GM18508 (cell line): ENCODE measurements around the gene CPEB4.

ENCODE experiments used
- ATAC-seq: cut with Tn5 transposase; IDR thresholded peaks from one replicate; pipeline ENCODE4 v1.9.1; 2021; ENCODE audit warnings: moderate number of reproducible peaks; ENCODE audit not compliant: insufficient read depth, unreplicated experiment

Gene CPEB4

GRCh38 chr5:173887610-173888472, at the start of gene CPEB4:
Gene CPEB4, plus strand, starts transcription at chr5:173888349. Its CDS starts 1,385 bp downstream, at chr5:173889734.
- ATAC-seq = peak; percentile 72

GRCh38 chr5:173839117-173839713, 48.9 kb upstream of the CPEB4 start:
- no peak for ATAC-seq

DNA sequence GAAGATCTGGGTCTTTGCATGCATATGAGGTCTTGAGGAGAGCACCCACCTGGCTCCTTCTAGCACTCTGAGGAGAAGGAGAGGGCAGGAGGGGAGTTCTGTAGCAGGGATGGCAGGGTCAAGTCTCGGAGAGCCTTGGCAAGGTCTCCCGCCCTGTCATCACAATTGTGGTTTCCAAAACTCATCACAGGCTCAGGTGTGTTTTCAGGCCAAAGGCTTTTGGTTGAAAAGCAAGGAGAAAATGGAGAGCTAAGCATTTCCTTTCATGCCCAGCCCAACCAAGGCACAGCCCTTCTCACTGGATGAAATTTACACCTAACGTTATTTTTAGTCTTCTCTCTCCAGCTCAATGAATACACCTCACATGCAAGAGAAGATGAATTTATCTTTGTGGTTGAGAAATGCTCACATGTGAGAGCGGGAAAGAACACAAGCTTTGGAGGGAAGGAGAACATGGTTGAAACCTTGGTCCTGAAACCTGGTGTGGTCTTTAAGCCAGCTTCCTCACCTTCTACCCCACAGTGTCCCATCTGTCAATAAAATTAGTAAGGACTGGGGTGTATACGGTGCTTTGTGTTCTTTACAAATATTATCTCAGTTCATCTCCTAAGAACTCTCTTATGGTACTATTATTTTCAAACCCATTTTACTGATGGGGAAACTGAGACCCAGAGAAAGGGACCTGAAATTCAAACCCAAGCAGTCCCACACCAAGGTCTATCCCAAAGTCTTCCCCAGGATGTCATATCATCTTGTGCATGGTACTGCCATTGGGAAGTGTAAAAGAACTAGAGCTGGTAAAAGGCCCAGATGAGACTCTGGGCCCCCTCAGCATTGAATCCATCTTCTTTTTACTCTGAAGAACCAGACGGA, 47.8 kb upstream of the CPEB4 start:
- ATAC-seq = no peak

GRCh38 chr5:173841710-173842109, 46.4 kb upstream of the CPEB4 start:
- no peak for ATAC-seq

DNA sequence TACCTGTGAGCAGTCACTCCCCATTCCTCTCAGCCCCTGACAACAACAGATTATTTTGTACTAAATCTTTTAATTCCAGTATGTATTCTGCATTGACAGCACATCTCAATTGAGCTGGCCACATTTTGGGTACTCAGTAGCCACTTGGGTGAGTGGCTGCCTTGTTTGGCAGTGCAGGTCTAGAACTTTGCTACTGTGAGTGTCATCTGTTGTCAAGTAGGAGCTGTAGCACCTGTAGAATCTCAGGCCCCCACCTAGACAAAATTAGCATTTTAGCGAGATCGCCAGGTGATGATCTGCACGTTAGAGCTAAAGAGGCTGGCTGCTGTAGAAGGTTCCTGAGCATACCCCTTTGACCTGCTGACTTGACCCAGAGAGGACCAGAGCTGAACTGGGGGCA, 44.4 kb upstream of the CPEB4 start:
- no peak for ATAC-seq

DNA sequence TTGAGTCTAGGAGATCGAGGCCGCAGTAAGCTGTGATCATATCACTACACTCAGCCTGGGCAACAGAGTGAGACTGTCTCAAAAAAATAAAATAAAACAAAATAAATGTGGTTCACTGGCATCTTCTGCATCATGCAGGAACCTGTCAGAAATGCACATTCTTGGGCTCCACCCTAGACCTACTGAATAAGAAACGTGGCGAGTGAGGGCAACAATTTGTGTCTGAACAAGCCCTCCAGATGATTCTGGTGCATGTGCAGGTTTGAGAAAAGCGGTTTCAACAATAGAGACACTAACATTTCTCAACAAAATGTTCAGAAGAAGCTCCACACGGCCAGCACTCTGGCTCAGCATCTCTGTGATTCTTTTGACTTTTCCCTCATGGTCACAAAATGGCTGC, 42.8 kb upstream of the CPEB4 start:
- ATAC-seq = no peak

GRCh38 chr5:173846929-173847501, 41.1 kb upstream of the CPEB4 start:
- no peak for ATAC-seq

GRCh38 chr5:173848986-173849596, 39.1 kb upstream of the CPEB4 start:
- ATAC-seq = no peak

GRCh38 chr5:173849908-173850307, 38.2 kb upstream of the CPEB4 start:
- ATAC-seq = no peak

GRCh38 chr5:173850659-173851058, 37.5 kb upstream of the CPEB4 start:
- no peak for ATAC-seq

DNA sequence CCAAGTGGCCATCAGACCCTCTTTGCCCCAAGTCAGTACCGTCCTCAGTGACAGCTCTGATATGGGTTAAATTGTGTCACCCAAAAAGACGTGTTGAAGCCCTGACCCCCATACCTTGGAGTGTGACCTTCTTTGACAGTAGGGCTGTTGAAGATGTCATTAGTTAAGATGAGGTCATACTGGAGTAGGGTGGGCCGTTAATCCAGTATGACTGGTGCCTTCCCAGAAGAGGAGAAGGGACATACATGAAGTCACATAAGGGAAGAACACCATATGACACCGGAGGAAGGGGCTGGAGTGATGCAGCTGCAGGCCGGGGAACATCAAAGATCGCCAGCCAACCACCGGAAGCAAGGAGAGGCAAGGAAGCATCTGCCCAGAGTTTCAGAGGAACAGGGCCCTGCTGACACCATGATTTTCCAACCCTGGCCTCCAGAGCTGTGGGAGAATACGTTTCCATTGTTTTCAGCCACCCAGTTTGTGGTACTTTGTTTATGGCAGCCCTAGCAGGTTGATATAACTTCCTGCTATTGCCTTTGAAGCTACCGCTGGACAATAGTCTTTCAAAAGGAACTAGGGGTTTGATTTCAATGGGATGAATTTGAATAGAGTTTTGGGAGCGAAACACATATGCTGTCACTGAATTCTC, 36.4 kb upstream of the CPEB4 start:
- no peak for ATAC-seq

DNA sequence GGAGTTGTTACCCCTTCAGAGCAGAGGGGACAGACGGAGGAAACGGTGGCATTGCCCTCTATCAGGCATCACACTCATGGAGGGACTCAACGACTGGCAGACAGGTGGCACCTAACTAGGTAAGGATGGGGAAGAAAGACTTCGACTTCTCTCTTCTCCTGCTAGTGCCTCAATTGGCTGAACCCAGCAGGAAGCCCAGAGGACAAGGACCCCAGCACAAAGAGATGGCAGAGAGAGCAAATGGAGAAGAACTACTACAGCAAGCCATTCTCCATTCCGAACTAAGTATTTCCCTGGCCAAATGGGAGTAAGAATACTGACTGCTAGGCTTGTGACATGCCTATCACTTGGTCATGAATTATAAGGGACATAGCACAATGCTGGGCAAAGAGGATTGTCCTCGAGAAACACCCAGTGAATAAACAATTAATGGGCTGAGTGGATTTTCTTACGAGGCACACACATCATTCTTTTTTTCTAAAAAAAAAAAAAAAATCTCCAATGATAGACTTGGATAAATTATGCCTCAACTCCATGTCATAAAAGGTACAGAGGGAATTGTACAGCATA, 35.3 kb upstream of the CPEB4 start:
- no peak for ATAC-seq

DNA sequence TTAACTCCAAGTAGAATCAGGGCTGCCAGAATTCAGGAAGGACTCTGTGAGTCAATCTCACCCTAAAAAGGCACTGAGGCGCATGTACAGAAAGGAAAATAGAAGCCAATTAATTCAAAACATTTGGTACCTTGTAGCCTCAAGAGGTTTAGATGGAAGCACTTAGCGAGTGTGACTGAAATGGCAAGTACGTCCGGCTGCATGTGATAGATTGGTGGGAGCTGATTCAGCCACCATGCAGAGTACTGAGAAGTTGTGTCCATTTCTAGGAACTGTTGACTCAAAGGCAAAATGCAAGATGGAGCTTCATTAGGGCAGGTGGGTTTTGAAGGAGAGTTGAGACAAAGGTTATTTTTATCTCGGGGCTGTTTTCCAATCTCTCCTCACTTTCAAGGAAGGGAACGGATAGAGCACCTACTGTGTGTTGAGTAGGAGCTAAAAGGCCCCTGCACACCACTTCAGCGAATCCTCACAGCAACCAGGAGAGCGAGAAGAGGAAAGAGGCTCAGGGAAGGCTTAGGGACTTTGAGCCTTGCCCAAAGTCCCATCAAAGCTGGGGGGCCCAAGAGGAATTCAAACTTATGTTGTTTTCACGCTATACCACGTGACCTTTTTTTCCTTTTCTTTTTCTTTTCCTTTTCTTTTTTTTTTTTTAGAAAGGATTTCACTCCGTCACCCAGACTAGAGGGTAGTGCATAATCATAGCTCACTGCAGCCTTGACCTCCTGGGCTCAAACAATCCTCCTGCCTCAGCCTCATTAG, 34.6 kb upstream of the CPEB4 start:
- ATAC-seq = no peak

DNA sequence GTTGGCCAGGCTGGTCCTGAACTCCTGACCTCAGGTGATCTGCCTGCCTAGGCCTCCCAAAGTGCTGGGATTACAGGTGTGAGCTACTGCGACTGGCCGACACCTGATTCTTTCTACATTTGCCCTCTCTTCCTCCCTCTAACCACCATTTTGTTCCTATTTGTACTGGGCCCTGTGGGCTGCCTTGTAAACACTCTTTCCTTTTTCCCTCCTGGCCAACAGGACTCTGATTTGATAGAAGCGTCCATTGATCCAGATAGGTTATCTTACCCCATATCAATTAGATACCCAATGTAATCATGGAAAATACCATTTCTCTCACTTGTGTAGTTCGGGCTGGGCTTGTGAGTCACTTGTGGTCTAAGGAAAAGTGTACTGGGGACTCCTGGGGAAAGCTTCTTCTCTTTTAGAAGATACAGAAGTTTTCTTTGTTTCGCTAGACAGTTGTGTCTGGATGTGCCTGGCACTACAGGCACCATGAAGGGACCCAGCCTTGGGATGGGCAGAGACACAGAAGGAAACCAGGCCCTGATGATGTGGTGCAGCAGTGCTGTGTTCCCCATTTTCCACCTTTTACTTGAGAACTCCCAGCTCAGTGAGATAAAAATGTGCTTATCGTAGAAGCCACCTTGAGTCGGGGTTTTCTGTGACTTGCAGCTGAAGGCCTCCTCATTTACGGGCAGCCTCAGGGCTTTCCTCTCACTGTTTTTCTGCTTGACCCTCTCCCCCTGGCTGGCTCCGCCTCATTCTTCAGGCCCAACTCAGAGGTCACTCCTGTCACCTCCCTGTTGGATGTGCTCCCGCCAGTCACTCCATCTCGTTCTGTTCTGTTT, 32.8 kb upstream of the CPEB4 start:
- ATAC-seq = no peak

DNA sequence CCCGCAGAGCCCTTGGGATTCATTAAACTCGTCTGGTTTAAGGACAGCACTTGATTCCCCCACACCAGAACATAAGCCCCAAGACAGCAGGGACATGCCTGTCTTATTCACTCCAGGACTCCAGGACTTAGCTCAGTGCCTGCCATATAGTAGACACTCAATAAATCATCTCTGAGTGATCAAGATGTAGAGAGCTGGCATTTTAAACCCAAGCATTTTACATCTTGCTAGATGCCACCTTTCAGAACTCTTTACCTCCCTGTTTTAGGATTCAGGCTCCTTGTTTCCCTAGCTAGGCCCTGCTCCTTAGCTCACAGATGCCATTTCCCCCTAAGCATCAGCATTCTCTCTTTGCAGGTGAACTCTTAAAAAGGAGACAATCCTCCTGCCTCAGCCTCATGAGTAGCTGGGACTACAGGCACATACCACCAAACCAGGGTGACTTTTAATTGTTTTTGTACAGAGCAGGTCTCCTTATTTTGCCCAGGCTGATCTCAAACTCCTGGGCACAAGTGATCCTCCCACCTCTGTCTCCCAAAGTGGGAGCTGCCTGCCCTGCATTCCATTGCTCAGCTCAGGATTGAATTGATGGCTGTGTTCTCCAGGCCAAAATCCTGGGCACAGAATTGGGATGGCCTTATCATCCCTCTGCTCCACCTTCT, 32.0 kb upstream of the CPEB4 start:
- ATAC-seq = no peak

DNA sequence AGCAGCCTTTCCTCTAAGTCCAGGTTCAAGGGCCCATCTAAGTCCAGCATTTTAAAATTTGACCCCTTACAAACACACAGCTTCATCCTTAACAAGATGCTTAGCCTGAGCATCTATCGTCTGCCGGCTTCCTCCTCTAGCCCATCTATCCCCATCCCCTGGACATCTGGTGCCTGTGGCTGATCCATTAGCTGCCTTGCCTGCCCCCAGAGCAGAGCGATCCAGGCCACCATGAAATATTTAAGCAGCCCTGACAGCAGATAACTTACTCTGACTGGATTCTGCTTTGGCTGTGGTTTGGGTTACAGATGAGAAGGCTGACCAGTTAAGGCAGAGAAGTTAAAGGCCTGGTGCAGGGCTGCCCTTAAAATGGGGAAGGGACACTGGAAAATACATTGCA, 30.9 kb upstream of the CPEB4 start:
- no peak for ATAC-seq

DNA sequence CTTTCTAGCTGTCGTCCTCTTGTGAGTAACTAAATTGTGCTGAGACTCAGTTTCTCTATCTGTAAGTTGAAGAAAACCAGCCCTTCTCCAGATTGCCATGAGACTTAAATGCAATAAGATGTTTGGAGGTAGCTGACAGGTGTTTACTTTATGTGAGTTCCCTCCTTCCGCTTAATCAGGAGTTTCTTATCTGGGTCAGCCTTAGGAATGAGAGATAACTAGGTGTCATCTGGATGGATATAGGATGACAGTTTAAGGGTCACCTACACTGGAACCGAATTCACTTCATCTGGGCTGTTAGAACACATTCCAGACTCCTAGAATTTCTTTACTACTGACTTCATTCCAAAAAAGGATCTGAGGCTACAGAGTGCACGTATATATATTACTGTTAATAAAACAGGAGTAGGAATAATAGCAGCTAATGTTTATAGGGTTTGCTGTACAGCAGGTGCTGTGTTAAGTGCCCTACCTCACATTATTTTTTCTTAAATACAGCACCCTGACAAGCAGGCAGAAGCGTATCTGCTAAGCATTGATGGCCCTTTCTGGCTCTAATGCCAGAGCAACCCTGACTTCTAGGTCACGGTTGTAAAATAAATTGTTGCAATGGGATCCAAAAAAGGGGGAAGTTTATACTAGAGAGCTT, 30.0 kb upstream of the CPEB4 start:
- no peak for ATAC-seq
